Bronchial epithelial cell (primary cell): ENCODE results near the gene ZNF600. TPM values are rescaled to one million over a fixed set of nuclear protein-coding genes. Genes with fewer than 3 reads are reported as not detected.
A peak's percentile ranks its signal among the peaks of the same experiment; 100 is the strongest.
"Not testable (repeated sequence)": the region's sequence is repeated elsewhere in the genome, so short reads cannot be mapped to it uniquely, and the experiment has no call there.

Experiments
- DNase-seq: peaks from one replicate; pipeline ENCODE4 v3.0.0-alpha.2; 2010; ENCODE audit warnings: low read depth
- FAIRE-seq: peaks from 2 replicates; lab custom pipeline; 2011; peaks lifted over from hg19 to GRCh38; lab: Jason Lieb, UNC
- H3K27me3 ChIP-seq: 2 replicates; pipeline ENCODE4 v1.5.1; 2011; ENCODE audit warnings: low read length; ENCODE audit not compliant: control insufficient read depth, insufficient read depth
- H3K36me3 ChIP-seq: 2 replicates; pipeline ENCODE4 v1.5.1; 2011; ENCODE audit warnings: low read length; ENCODE audit not compliant: control insufficient read depth, insufficient read depth
- H3K4me3 ChIP-seq: 2 replicates; pipeline ENCODE4 v1.5.1; 2011; ENCODE audit warnings: mild to moderate bottlenecking, low read depth, low read length, control low read depth
- total RNA-seq: library from RNA; depleted of rRNA; stranded (reverse); fragments of >200 nt; gene quantifications from 2 replicates; pipeline ENCODE4 v1.2.1, GENCODE V29; 2014
- TF ChIP-seq, protein P1 (sequence below): IDR thresholded peaks from 2 replicates; pipeline ENCODE4 v1.5.1; 2011; ENCODE audit warnings: mild to moderate bottlenecking, moderate library complexity, low read length, control low read depth, inconsistent platforms; ENCODE audit not compliant: insufficient read depth, severe bottlenecking

ZNF600 gene
- total RNA-seq, 1 donor from 2014 or later, result 10.0 TPM

DNA sequence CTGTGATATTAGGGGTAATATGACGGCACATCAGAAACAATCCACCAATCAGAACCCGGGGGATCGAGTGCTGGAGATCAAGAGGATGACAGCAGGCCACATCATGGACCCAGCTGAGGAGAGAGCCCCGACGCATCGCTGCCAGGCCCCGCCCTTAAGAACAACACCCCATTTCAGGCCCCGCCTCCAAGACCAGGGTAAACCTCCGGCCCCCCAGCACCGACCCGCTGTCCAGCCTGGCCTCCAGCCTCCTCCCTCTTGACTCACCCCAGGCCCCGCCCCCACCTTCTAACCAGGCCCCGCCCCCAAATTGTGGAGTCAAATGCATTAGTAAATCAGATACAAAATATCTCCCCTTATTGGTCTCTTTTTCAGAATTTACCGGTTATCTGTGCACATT lies 47.0 kb downstream of the ZNF600 start:
- no peak for FAIRE-seq
- TF ChIP-seq, protein P1, sequence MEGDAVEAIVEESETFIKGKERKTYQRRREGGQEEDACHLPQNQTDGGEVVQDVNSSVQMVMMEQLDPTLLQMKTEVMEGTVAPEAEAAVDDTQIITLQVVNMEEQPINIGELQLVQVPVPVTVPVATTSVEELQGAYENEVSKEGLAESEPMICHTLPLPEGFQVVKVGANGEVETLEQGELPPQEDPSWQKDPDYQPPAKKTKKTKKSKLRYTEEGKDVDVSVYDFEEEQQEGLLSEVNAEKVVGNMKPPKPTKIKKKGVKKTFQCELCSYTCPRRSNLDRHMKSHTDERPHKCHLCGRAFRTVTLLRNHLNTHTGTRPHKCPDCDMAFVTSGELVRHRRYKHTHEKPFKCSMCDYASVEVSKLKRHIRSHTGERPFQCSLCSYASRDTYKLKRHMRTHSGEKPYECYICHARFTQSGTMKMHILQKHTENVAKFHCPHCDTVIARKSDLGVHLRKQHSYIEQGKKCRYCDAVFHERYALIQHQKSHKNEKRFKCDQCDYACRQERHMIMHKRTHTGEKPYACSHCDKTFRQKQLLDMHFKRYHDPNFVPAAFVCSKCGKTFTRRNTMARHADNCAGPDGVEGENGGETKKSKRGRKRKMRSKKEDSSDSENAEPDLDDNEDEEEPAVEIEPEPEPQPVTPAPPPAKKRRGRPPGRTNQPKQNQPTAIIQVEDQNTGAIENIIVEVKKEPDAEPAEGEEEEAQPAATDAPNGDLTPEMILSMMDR, result no peak
- DNase-seq, result no peak
- Histone ChIP-seq H3K27me3 (no peaks in the 10 kb centered on the region), H3K36me3 (no peaks in the 10 kb centered on the region), H3K4me3 (no peak overlapping the region)

DNA sequence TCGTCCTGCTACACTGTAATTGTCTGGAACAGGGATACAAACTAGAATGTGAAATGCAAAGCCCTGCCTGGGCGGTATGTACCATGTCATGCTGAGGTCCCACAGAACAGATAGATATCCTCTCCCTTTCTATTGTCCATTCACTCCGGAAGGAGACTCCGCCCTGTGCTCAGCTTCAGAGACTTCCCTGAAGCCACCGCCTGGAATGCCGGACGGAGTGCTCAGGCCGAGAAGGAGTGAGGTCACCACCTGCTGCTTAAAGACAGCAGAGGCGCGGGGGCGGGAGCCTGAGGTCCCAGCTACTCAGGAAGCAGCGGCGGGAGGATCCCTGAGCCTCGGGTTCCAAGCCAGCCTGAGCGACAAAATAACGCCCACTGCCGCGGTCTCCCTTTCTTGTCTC lies 50.9 kb downstream of the ZNF600 start:
- Histone ChIP-seq H3K36me3 (no peaks in the 10 kb centered on the region), H3K4me3 (no peak overlapping the region), H3K27me3 (no peaks in the 10 kb centered on the region)
- FAIRE-seq, result no peak
- DNase-seq, result peak; percentile 27
- TF ChIP-seq, protein P1, result no peak

GRCh38 chr19:52734893-52735661 lies 51.5 kb downstream of the ZNF600 start, which contains the start of gene ZNF611:
Gene ZNF611, minus strand, starts transcription at chr19:52735044. Its CDS starts 19,150 bp downstream, at chr19:52715894.
- FAIRE-seq, result no peak
- peak within 1 kb of the TSS; percentile 84 for H3K4me3 ChIP-seq
- TF ChIP-seq, protein P1, result peak; percentile 9
- no peaks in the 10 kb centered on the region for H3K27me3 ChIP-seq
- peak; percentile 79 for DNase-seq
- no peaks in the 10 kb centered on the region for H3K36me3 ChIP-seq

- no peaks in the 10 kb centered on the region for H3K36me3 ChIP-seq
- no peaks in the 10 kb centered on the region for H3K27me3 ChIP-seq
- peak overlapping the region; percentile 84 for H3K4me3 ChIP-seq
- DNase-seq (no peak), FAIRE-seq (no peak)
- TF ChIP-seq, protein P1, result no peak
These were observed 52.2 kb downstream of the ZNF600 start for GRCh38 chr19:52734331-52734892.

GRCh38 chr19:52726051-52726450 lies 60.5 kb downstream of the ZNF600 start:
- not testable (repeated sequence) for DNase-seq, H3K36me3 ChIP-seq, H3K27me3 ChIP-seq, H3K4me3 ChIP-seq
- FAIRE-seq, result peak; percentile 73

- DNase-seq (no peak), FAIRE-seq (no peak)
- no peaks in the 10 kb centered on the region for H3K27me3 ChIP-seq
- H3K4me3 ChIP-seq, result no peak overlapping the region
- H3K36me3 ChIP-seq, result peaks cover 4% of the 10 kb centered on the region
- TF ChIP-seq, protein P1, result no peak
These were observed 61.0 kb downstream of the ZNF600 start for GRCh38 chr19:52725528-52725961.
